Peyer's patch (tissue), 4 donors: ENCODE measurements around the gene HES5. TPM values are rescaled to one million over a fixed set of nuclear protein-coding genes. Genes with fewer than 3 reads are reported as not detected.

Experiments used
- DNase-seq, 3 donors: peaks; one replicate each; pipeline ENCODE4 v3.0.0-alpha.2; 2017 to 2019
- H3K27ac ChIP-seq, 4 donors: fragments of 200-600 bp; sonication (generic); one replicate each; pipeline ENCODE4 v1.5.1; 2016 to 2019
- H3K27me3 ChIP-seq, 2 donors: fragments of 200-600 bp; sonication (generic); one replicate each; pipeline ENCODE4 v1.5.1; 2019
- H3K36me3 ChIP-seq, 3 donors: fragments of 200-600 bp; sonication (generic); one replicate each; pipeline ENCODE4 v1.5.1; 2016 to 2019
- H3K4me1 ChIP-seq, 4 donors: fragments of 200-600 bp; sonication (generic); one replicate each; pipeline ENCODE4 v1.5.1; 2016 to 2019
- H3K4me3 ChIP-seq, 4 donors: fragments of 200-600 bp; sonication (generic); 1 replicate in 3 of 4; 2 replicates in 1 of 4; pipeline ENCODE4 v1.5.1; 2016 to 2019; ENCODE audit warnings: mild to moderate bottlenecking in 1 of 4
- H3K9me3 ChIP-seq, 4 donors: fragments of 200-600 bp; sonication (generic); one replicate each; pipeline ENCODE4 v1.5.1; 2016 to 2019; ENCODE audit warnings: mild to moderate bottlenecking in 1 of 4
- CTCF ChIP-seq, 6 experiments: fragments of 450-650 bp in 4 of 6; fragments of 200-600 bp in 2 of 6; sonication (generic) in 1 of 6; IDR thresholded peaks; one replicate each; pipeline ENCODE4 v1.5.1; 2017 to 2019; ENCODE audit warnings: antibody characterized with exemption in 6 of 6, mild to moderate bottlenecking in 3 of 6, moderate library complexity in 1 of 6
- POLR2A ChIP-seq, 2 donors: fragments of 450-650 bp; IDR thresholded peaks; one replicate each; pipeline ENCODE4 v1.5.1; 2017; ENCODE audit warnings: antibody characterized with exemption in 2 of 2, mild to moderate bottlenecking in 2 of 2, moderate library complexity in 2 of 2
- total RNA-seq, 4 donors: library from RNA; depleted of rRNA; stranded (reverse); fragments of >200 nt; gene quantifications; one replicate each; pipeline ENCODE4 v1.1.0, GENCODE V29; 2016

The HES5 gene
- total RNA-seq, 4 donors from 2014 or later, result 0.88 TPM; not detected in 3

GRCh38 chr1:2481885-2482284, 48.2 kb downstream of the HES5 start:
- TF ChIP-seq CTCF (IDR thresholded peaks at IDR 0.05), result no peak
- no peak for TF ChIP-seq POLR2A (IDR thresholded peaks at IDR 0.05)
- peaks cover 0 to 10% (median 0%) of the 10 kb centered on the region in 4 donors for H3K4me1 ChIP-seq
- H3K9me3 ChIP-seq, result no peaks in the 10 kb centered on the region
- H3K36me3 ChIP-seq, result no peaks in the 10 kb centered on the region
- no peak for DNase-seq
- no peak overlapping the region for H3K4me3 ChIP-seq
- peak overlapping the region in 1 of 4 donors; percentile 5 for H3K27ac ChIP-seq
- no peaks in the 10 kb centered on the region for H3K27me3 ChIP-seq

GRCh38 chr1:2480986-2481364, 49.1 kb downstream of the HES5 start:
- DNase-seq, result no peak
- peaks cover 0 to 10% (median 0%) of the 10 kb centered on the region in 4 donors for H3K4me1 ChIP-seq
- no peaks in the 10 kb centered on the region for H3K27me3 ChIP-seq
- no peaks in the 10 kb centered on the region for H3K9me3 ChIP-seq
- H3K4me3 ChIP-seq, result no peak overlapping the region
- no peaks in the 10 kb centered on the region for H3K36me3 ChIP-seq
- TF ChIP-seq CTCF (IDR thresholded peaks at IDR 0.05) (no peak), POLR2A (IDR thresholded peaks at IDR 0.05) (no peak)
- H3K27ac ChIP-seq, result peak overlapping the region in 1 of 4 donors; percentile 26

GRCh38 chr1:2480236-2480985, 49.7 kb downstream of the HES5 start:
- Histone ChIP-seq H3K4me1 (peaks cover 0 to 10% (median 0%) of the 10 kb centered on the region in 4 donors), H3K9me3 (no peaks in the 10 kb centered on the region), H3K4me3 (no peak overlapping the region), H3K27ac (peak overlapping the region in 1 of 4 donors; percentile 26), H3K36me3 (no peaks in the 10 kb centered on the region), H3K27me3 (no peaks in the 10 kb centered on the region)
- TF ChIP-seq CTCF (IDR thresholded peaks at IDR 0.05) (no peak), POLR2A (IDR thresholded peaks at IDR 0.05) (no peak)
- DNase-seq, result no peak

- Histone ChIP-seq H3K9me3 (no peaks in the 10 kb centered on the region), H3K4me3 (no peak overlapping the region), H3K27ac (no peak overlapping the region), H3K27me3 (no peaks in the 10 kb centered on the region), H3K4me1 (peaks cover 0 to 10% (median 0%) of the 10 kb centered on the region in 4 donors), H3K36me3 (no peaks in the 10 kb centered on the region)
- no peak for TF ChIP-seq CTCF (IDR thresholded peaks at IDR 0.05)
- TF ChIP-seq POLR2A (IDR thresholded peaks at IDR 0.05), result no peak
- no peak for DNase-seq
These were observed 50.4 kb downstream of the HES5 start for GRCh38 chr1:2479618-2480017.

GRCh38 chr1:2479186-2479585, 50.9 kb downstream of the HES5 start:
- Histone ChIP-seq H3K27me3 (no peaks in the 10 kb centered on the region), H3K9me3 (no peaks in the 10 kb centered on the region), H3K27ac (no peak overlapping the region), H3K4me1 (peaks cover 0 to 10% (median 0%) of the 10 kb centered on the region in 4 donors), H3K4me3 (no peak overlapping the region), H3K36me3 (no peaks in the 10 kb centered on the region)
- TF ChIP-seq POLR2A (IDR thresholded peaks at IDR 0.05) (no peak), CTCF (IDR thresholded peaks at IDR 0.05) (no peak)
- no peak for DNase-seq

Other genes with a start within 250 kb of the HES5 start
- 10 to 100 TPM in 3 of 4 donors, 1 to 10 TPM in 1; 4.9 to 21.5 (median 15.9) TPM for gene MORN1, start 138.7 kb downstream of the HES5 start, total RNA-seq
- gene RER1, start 138.4 kb downstream of the HES5 start, total RNA-seq, result 100 to 1,000 TPM in 3 of 4 donors, 10 to 100 TPM in 1; 42.9 to 141 (median 120) TPM
- 10 to 100 TPM; 16.9 to 29.6 (median 19.9) TPM for gene PEX10, start 117.7 kb downstream of the HES5 start, total RNA-seq
- gene PLCH2, start 54.0 kb downstream of the HES5 start, total RNA-seq, result 10 to 100 TPM in 2 of 4 donors, 1 to 10 TPM in 2; 2.5 to 18.3 (median 7.8) TPM
- gene PANK4, start 3.7 kb downstream of the HES5 start, total RNA-seq, result 10 to 100 TPM; 43.4 to 82.5 (median 70.5) TPM
- gene TNFRSF14, start 26.1 kb upstream of the HES5 start, total RNA-seq, result 100 to 1,000 TPM; 231 to 532 (median 316) TPM
- gene PRXL2B, start 56.5 kb upstream of the HES5 start, total RNA-seq, result 10 to 100 TPM; 41.3 to 79.5 (median 59.0) TPM
- 10 to 100 TPM in 3 of 4 donors, 1 to 10 TPM in 1; 7.4 to 51.7 (median 27.4) TPM for gene MMEL1, start 102.8 kb upstream of the HES5 start, total RNA-seq